NCI-H1930 (cell line): ENCODE data around the gene DBN1.
"Not testable (repeated sequence)": the region's sequence is repeated elsewhere in the genome, so short reads cannot be mapped to it uniquely, and the experiment has no call there.

ENCODE experiments used
- DNase-seq, 2 experiments: peaks; one replicate each; lab custom pipeline; 2025; lab: John Stamatoyannopoulos, UW

The DBN1 gene

DNA sequence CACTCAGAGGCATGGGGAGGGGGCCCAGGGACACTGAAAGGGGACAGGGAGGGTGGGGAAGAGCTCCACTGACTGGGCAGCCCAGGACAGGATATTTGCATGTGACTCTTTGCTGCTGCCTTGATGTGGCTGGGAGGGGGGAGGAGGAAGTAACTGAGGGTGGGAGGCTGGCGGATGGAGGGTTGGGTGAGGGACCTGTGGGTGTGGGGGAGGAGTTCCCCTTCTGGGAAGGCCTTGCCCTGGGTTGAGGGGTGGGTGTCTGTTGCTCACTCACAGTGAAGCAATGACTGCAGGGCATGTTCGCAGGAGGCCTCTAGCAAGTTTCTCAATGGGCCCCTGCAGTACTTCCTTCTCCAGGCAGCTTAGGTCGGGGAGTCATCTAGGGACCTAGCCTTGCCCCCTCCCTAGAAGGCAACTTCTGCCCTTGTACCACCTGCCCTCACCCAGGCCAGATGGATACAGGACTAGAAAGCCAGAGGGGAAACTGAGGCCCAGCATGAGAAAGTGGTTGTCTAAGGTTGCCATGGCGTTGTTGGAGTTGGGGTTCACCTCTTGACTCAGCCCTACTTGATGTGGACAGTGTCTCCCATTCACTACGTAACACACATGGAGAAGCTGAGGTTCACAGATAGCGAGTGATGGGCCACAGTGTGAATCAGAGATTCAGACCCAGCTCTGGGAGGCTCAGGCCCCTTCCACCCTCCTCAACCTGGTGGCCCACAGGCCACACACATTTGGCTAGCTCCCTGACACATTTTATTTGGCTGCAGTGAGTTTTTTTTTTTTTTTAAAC, 44.0 kb downstream of the DBN1 start:
- DNase-seq, result no peak

DNA sequence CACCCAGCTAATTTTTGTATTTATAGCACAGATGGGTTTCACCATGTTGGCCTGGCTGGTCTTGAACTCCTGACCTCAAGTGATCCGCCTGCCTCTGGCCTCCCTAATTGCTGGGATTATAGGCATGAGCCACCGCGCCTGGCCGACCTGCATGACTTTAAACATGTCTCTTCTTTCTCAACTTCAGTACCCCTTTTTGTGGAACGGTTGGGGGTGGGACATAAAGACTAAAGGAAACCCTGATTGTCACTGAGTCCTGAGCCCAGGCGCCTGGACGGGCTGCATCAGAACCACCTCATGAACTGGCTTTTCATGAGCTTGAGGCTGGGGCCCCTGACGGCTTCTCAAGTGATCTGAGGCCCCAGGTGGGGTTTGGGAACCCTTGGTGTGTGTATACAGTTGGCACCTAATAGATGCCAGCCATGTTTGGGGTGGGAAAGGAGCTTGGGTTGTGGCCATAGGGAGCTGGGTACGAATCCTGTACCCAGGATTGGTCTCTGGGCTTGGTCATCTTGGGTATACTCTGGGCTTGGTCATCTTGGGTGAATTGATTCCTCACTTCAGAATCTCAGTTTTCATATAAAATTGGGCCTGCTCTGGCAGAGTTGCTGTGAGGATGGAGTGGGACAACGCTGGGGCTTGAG, 44.7 kb downstream of the DBN1 start:
- no peak for DNase-seq

DNA sequence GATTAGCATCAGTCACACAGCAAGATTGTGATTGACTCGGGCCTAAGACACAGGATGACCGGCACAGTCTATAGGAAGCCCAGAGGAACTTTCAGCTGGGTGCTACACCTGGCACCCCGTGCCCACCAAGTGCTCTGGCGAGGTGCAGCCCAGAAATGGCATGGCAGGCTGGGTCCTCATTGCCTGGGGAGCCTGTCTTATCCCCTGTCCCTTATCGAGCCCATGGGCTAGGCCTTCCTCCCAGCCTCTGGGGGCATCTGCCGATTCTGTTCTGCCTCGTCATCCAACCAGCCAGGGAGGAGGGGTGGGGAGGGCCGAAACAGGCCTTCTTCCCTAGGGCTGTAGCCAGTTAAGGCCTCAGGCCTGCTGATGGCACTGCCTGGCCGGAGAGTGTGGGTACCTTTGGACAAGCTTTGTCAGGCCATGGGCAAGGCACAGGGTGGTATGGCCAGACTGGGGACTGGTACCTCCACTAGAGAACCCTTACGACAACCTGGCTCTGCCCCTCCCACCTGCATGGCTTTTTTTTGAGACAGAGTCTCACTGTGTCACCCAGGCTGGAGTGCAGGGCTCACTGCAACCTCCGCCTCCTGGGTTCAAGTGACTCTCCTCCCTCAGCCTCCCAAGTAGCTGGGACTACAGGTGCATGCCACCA, 45.4 kb downstream of the DBN1 start:
- no peak for DNase-seq

DNA sequence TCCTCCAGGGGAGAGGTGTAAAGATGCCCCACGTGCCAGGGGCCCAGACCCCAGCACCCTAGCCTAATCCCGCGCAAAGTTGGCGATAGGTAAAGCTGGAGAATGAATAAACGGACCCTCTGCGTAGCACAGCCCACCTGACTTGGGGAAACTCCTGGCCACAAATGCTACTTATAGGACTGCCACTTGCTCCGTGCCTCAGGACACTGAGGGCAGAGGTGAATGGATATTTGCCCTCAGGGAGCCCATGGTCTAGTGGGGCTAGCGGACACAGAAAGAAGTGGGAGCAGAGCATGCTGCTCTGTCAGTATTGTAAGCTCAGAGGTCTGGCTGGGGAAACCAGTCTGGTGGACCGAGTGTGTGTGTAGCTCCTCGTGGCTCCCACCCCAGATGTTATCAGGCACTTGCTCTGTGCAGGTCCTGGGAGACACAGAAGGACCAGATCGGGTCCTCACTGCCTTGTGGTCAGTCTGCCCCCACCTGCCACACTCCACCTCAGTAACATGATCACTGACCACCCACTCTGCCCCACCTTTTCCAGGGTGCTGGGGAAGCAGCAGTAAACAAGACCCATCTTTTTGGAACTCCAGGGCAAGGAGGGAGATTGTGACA, 46.1 kb downstream of the DBN1 start:
- no peak for DNase-seq

DNA sequence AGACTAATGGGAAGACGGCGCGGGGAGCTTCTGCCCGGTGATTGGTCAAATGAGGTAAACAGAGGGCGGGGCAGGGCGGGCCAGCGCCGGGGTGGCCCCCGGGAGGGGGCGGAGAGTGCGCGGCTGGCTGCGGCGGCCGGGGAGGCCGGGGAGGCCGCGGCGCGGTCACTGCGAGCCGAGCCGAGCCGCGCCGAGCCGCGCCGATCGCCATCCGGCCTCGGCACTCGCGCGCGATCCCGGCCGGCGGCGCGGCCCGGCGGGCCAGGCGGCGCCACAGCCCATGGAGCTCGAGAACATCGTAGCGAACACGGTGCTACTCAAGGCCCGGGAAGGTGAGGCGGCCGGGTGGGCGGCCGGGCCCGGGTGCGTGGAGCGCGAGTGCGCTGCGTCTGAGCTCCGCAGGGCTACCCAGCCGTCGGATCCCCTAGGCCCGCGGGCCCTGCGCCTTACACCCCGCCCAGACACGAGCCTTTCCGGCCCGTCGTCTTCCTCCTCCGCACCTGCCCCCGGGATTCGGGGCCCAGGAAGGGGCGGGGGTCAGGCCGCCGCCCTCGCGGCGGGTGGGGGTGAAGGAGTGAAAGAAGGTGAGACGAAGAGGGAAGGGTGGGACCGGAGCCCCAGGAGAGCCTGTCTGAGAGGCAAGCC, 46.7 kb downstream of the DBN1 start, which contains the start of gene GRK6:
Gene GRK6 (plus strand): TSS at position 111 of the 645 bp plus-strand sequence. CDS start 170 bp downstream, at position 281.
- no peak for DNase-seq

DNA sequence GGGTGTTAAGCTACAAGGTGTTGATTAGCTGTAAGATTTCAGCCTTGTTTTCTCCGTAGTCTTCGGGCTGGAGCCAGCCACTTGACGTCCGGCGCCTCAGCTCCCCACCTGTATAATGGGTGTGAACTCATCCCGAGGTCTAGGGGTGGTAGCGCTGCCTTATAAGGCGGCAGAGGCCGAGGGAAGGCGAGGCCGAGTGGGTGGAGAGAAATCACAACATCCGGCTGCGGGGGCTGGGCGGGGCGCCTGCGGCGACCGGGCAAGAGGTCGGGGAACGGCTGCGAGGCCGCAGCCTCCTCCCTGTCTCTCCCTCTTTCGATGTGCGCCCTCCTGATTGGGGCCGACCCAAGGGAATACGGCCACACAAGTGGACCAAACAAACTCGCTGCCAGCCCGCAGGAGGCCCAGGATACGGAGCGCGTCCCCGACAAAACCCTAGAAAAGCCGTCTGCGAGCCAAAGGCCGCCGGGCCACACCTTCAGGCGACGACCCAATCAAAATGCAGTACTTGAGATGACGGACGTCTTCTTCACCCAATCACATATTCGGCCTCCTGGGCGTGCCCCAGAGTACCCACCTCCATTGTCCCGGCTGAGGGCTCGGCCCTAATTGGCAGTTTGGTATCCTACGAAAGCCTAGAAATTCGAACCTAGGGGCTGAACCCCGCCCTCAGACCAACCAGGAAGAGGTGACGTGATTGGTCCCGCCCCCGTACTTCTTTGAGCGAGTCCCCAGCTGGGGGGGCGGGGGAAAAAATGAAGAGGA, 47.5 kb downstream of the DBN1 start:
- peak; percentile 98 for DNase-seq

DNA sequence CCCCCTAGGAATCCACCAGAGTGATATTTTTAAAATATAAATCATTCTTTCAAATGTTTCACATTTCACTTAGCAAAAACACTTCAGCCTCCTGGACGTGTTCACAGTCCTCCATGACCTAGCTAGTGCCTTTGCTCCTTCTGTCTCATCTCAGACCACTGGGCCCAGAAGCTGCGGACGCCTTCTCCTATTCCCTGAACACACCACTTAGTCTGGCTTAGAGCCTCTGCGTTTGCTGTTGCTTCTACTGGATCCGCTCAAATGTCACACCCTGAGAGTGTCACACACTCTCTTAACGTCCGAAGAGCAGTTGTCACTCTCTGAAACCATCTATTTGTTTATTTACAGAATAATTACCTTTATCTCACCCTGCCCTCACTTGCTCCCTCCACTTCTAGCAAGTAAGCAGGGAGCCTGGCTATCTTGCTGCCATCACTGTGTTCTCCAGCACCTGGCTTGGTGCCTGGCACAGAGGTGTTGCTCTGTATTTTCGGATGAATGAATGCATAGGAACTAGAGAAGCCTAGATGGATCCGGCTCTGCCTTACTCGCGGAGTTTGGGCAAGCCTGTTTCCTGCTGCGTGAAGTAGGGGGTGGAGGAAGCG, 48.1 kb downstream of the DBN1 start:
- no peak for DNase-seq

DNA sequence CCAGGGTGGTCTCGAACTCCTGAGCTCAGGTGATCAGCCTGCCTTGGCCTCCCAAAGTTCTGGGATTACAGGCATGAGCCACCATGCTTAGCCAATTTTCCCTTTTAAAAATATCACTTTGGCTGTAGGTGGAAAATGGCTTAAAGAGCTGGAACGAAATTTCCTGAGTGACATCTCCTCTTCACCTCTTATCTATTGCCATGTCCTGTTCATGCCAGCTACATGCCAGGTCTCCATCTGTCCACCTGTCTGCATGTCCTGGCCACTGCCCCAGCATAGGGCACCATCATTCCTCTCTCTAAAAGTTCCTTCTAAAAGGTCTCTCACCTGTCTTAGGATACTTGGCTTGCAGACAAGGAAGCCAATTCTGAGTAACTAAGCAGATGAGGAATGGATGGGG, 49.8 kb downstream of the DBN1 start:
- DNase-seq, result no peak

DNA sequence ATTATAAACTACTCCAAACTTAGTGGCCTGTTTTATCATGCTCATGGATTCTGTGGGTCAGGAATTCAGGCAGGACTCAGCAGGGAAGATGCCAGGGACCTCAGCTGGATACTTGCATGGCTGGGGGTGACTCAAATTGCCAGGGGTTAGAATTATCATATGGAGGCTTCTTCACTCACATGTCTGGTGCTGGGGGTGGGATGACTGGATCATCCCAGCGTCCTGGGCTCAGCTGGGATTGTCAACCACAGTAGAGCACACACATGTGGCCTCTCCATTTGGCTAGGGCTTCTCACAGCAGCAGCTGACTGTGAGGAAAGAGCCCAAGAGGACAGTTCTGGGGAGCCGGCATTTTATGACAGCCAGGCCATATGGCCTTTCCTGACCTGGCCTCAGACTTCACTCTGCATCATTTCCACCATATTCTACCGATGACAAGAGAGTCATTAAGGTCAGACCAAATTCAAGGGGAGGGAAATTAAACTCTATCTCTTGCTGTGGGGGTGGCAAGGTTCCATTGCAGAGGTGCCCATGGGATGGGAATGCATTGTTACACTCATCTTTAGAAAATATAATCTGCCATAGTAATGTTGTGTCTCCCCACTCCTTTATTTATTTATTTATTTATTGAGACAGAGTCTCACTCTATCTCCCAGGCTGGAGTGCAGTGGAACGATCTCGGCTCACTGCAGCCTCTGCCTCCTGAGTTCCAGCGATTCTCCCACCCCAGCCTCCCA, 52.2 kb downstream of the DBN1 start:
- DNase-seq, result no peak

DNA sequence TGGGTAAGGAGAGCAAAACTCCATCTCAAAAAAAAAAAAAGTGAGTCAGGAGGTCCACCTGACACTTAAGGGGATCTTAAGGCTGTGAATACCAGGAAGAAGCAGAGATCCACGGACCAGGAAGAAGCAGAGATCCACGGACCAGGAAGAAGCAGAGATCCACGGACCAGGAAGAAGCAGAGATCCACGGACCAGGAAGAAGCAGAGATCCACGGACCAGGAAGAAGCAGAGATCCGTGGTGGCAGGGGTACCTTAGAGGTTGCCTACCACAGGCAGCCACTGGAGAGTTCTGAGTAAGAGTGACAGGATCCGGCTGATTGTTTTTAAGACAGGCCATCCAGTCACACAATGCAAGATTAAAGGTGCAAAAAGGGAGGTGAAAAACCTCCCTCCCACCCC, 53.0 kb downstream of the DBN1 start:
- DNase-seq, result not testable (repeated sequence)

DNA sequence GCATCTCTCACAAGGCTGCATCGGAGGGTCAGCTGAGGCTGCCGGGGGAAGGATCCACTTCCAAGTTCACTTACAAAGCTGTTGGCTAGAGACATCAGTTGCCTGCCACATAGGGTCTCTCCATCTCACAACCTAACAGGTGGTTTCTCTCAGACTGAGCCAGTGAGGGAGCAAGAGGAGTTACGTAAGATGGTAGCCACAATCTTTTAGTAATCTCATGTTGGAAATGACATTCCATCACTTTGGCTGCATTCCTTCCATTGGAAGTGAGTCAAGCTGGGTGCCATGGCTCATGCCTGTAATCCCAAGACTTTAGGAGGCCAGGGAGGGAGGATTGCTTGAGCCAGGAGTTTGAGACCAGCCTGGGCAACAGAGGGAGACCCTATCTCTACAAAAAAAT, 54.4 kb downstream of the DBN1 start:
- DNase-seq, result no peak

DNA sequence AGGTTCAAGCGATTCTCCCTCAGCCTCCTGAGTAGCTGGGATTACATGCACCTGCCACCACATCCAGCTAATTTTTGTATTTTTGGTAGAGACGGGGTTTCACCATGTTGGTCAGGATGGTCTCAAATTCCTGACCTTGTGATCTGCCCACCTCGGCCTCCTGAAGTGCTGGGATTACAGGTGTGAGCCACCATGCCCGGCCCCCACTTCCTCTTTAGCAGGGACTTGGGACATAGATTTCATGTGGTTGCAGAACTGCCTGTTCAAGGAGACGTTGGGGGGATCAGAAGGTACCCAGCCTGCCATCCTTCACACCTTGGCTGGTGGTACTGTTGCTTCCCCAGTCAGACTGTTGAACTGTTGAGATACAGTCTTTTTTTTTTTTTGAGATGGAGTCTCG, 56.4 kb downstream of the DBN1 start:
- not testable (repeated sequence) for DNase-seq

DNA sequence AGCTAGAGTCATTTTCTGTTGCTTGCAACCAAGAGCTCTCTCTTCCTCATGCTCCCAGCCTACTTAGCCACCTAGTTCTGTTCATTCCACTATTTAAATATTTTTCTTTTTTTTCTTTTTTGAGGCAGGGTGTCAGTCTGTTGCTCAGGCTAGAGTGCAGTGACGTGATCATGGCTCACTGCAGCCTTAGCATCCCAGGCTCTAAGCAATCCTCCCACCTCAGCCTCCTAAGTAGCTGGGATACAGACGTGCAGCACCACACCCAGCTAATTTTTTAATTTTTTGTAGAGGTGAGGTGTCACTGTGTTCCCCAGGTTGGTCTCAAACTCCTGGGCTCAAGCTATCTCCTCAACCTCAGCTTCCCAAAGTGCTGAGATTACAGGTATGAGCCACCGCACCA, 59.0 kb downstream of the DBN1 start:
- no peak for DNase-seq

DNA sequence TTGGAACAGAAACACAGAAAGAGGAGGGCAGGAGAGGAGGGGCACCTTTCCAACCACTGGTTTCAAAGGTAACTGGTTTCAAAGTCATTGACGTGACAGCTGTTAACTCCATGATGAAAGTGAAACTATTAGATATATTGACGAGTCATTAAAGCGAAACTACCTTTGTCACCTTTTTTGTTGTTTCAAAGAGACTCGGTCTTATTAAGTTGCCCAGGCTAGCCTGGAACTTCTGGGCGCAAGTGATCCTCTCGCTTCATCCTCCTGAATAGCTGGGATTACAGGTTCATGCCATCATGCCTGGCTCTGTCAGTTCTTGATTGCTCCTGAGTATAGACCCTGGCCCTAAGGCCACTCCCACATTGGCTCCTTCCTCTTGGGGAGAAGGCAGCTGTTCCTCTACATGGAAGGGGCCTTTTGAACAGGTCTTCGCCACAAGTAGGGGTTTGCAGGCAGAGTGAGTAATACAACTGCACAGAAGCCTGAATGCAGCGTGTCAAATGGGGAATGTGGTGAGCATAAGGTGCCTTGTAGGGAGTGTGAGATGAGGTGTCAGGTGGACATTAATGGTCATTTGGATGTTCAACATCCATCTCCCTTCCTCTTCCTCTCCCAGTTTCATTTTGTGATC, 60.7 kb downstream of the DBN1 start:
- no peak for DNase-seq

DNA sequence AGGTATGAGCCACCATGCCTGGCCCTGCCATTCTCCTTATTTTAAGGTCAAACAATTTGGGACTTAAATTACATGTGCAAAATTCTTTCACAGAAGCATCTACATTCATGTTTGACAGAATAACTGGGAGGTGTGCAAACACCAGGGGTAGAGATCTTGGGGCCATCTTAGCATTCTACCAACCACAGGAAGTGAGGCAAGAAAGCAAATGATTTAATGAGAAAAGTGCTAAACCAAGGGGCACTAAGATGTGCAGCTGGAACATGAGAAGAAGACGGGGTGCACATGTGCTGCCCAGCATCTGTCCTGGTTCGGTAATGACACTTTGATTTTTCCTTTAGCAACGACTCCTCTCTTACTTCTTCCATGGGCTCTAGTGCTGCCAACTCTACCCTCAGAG, 62.9 kb downstream of the DBN1 start:
- DNase-seq, result no peak

DNA sequence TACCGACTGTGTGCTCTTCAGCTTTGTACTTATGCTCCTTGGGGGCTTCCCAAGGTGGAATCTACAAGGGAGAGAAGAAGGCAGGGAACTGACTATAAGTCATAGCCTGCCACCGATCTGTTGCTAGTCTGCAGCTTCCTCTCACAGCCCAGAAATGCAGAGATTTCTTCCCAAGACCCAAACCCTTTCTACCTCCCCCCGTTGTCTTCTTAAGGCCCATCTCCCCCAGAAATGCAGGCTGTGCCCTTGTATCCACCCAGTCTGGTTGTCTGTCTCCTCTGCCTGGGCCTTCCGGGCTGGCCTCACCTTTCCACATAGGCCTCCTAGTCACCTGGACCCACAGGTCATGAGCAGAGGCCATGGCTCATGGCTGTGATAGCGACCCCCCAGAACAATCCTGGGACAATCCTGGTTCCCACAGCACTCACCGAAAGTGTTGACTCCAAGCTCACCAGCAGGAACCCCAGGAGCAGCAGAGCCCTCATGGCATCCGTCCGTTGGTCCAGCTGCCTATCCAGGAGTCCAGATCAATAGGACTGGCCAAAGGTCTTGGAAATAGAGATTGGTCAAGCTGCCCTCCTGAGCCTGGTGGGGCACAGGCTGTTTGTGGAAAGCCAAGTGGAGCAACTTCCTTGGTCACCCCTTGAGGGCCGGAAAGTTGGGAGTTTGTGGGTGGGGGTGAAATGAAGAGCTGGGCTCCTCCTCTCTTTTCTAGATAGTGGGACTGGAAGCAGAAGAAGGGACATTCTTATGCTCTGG, 64.2 kb downstream of the DBN1 start, which contains the start of gene F12:
Gene F12 (minus strand): TSS at position 522 of the 759 bp plus-strand sequence. CDS start 37 bp downstream, at position 485.
- no peak for DNase-seq
